AG09319 (cell line): Measurements from ENCODE around the gene PEX3.
A peak's percentile ranks its signal among the peaks of the same experiment; 100 is the strongest.

Source experiments
- DNase-seq: peaks from one replicate; pipeline ENCODE4 v3.0.0-alpha.2; 2010; ENCODE audit warnings: low read depth; ENCODE audit errors: extremely low read depth
- TF ChIP-seq, protein P1 (sequence below): IDR thresholded peaks from 2 replicates; pipeline ENCODE4 v1.5.1; 2011; ENCODE audit warnings: low read depth, mild to moderate bottlenecking, inconsistent platforms, low read length, moderate library complexity

Gene PEX3

DNA sequence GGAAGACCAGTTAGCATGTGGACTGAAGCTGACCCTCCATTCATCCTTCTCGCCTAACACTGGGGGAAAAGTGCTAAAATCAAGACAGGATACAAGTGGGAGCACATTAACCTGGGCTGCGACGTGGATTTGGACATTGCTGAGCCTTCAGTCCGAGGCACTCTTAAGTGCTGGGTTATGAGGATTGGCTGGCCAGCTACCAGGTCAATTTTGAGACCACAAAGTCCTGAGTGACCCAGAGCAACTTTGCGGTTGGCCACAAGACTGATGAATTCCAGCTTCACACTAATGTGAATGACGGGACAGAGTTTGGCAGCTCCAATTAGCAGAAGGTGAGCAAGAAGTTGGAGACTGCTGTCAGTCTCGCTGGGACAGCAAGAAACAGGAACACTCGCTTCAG lies 40.2 kb downstream of the PEX3 start:
- TF ChIP-seq, protein P1, sequence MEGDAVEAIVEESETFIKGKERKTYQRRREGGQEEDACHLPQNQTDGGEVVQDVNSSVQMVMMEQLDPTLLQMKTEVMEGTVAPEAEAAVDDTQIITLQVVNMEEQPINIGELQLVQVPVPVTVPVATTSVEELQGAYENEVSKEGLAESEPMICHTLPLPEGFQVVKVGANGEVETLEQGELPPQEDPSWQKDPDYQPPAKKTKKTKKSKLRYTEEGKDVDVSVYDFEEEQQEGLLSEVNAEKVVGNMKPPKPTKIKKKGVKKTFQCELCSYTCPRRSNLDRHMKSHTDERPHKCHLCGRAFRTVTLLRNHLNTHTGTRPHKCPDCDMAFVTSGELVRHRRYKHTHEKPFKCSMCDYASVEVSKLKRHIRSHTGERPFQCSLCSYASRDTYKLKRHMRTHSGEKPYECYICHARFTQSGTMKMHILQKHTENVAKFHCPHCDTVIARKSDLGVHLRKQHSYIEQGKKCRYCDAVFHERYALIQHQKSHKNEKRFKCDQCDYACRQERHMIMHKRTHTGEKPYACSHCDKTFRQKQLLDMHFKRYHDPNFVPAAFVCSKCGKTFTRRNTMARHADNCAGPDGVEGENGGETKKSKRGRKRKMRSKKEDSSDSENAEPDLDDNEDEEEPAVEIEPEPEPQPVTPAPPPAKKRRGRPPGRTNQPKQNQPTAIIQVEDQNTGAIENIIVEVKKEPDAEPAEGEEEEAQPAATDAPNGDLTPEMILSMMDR, result no peak
- DNase-seq, result no peak

DNA sequence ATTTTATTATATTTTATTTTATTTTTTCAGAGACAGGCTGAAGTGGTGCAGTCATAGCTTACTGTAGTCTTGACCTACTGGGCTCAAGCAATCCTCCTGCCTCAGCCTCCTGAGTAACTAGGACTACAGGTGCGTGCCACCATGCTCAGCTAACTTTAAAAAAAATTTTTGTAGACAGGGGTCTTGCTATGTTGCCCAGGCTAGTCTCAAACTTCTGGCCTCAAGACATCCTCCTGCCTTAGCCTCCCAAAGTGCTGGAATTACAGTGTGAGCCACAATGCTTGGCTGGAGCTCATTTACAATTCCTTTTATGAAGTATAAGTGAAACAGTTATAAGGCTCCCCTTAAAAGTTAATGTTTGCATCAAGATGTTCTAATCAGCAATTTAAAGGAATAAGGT lies 46.4 kb downstream of the PEX3 start:
- TF ChIP-seq, protein P1, result no peak
- no peak for DNase-seq

GRCh38 chr6:143498428-143498827 lies 47.8 kb downstream of the PEX3 start:
- DNase-seq, result no peak
- TF ChIP-seq, protein P1, result no peak

DNA sequence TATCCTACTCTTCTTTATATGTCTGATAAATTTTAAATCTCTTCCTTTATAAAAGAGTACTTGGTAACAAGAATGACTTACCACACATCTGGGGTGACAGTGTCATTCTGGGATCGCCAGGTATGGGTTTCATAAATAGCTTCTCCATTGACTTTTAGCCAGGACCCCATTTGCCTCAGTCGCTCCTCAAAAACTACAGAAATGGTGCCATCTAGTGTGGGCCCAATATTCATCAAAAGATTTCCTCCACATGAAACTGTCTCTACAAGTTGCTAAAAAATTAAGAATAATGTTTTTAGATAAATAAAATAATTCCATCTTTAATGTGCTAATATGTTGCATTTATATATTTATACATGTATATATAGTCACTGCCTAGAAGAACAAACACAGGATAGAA lies 51.2 kb downstream of the PEX3 start:
- TF ChIP-seq, protein P1, result peak; percentile 5
- no peak for DNase-seq

DNA sequence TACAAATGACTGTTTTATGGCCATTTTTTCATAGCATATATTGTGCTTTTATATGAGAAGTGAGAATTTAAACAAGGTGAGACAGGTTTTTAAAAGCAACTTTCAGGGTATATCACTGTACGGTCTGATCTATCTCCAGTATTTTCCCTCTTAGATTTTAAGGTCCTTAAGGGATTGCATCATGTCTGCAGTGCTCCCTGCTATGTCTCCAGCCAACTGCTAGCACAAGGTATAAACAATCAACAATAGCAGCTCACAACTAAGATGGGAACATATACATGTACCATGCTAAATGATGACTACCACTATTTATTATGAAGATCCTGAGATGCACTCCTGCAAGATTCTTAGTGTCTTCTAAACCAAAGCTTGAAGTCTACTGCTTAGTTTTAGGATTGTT lies 53.8 kb downstream of the PEX3 start:
- TF ChIP-seq, protein P1, result no peak
- DNase-seq, result no peak

- DNase-seq, result no peak
- TF ChIP-seq, protein P1, result no peak
These were observed 54.5 kb downstream of the PEX3 start for GRCh38 chr6:143505111-143505510.

- TF ChIP-seq, protein P1, result no peak
- DNase-seq, result no peak
These were observed 54.9 kb downstream of the PEX3 start for GRCh38 chr6:143505537-143505936.
